Thyroid gland (tissue), 4 donors: ENCODE data around the gene VAMP7. TPM values are rescaled to one million over a fixed set of nuclear protein-coding genes. Genes with fewer than 3 reads are reported as not detected.

ENCODE experiments used
- DNase-seq, 2 donors: peaks; one replicate each; pipeline ENCODE4 v3.0.0-alpha.2; 2019
- H3K27ac ChIP-seq, 3 donors: fragments of 200-600 bp; sonication (generic); 1 replicate in 2 of 3; 2 replicates in 1 of 3; pipeline ENCODE4 v1.5.1; 2016 to 2019; ENCODE audit warnings: mild to moderate bottlenecking in 1 of 3, moderate library complexity in 1 of 3
- H3K27me3 ChIP-seq: fragments of 200-600 bp; sonication (generic); one replicate; pipeline ENCODE4 v1.5.1; 2019
- H3K36me3 ChIP-seq, 2 donors: fragments of 200-600 bp; sonication (generic); one replicate each; pipeline ENCODE4 v1.5.1; 2016 to 2019
- H3K4me1 ChIP-seq, 2 donors: fragments of 200-600 bp; sonication (generic); one replicate each; pipeline ENCODE4 v1.5.1; 2017 to 2019
- H3K4me3 ChIP-seq, 3 donors: fragments of 200-600 bp; sonication (generic); replicated peaks in 1 of 3; 1 replicate in 2 of 3; 2 replicates in 1 of 3; pipeline ENCODE4 v1.5.1; 2016; ENCODE audit warnings: mild to moderate bottlenecking in 1 of 3
- H3K9me3 ChIP-seq: fragments of 200-600 bp; sonication (generic); one replicate; pipeline ENCODE4 v1.5.1; 2017
- POLR2A ChIP-seq, 2 donors: fragments of 450-650 bp; IDR thresholded peaks; one replicate each; pipeline ENCODE4 v1.6.1; 2017; ENCODE audit warnings: antibody characterized with exemption in 2 of 2, mild to moderate bottlenecking in 2 of 2, moderate library complexity in 1 of 2
- WGBS, 2 donors: methylation state at CpG; one replicate each; pipeline ENCODE4 v1.1.5; 2017; 5-methylcytosine and 5-hydroxymethylcytosine counted together
- intact Hi-C: fragments of 100-400 bp; cut with DNase I; formaldehyde crosslinking; loops from one replicate; pipeline ENCODE4 v1.15.1; 2023
- total RNA-seq, 4 donors: library from RNA; depleted of rRNA; stranded (reverse); fragments of >200 nt; gene quantifications; one replicate each; pipeline ENCODE4 v1.2.3, GENCODE V29; 2016
- TF ChIP-seq, protein P1 (sequence below), 6 experiments: fragments of 200-600 bp in 3 of 6; fragments of 450-650 bp in 3 of 6; sonication (generic) in 3 of 6; IDR thresholded peaks; one replicate each; pipeline ENCODE4 v1.5.1; 2016 to 2019; ENCODE audit warnings: antibody characterized with exemption in 6 of 6, mild to moderate bottlenecking in 2 of 6, inconsistent platforms in 1 of 6, moderate library complexity in 1 of 6

Gene VAMP7
- total RNA-seq, 4 donors from 2014 or later, result 39.5 to 46.5 (median 40.8) TPM

DNA sequence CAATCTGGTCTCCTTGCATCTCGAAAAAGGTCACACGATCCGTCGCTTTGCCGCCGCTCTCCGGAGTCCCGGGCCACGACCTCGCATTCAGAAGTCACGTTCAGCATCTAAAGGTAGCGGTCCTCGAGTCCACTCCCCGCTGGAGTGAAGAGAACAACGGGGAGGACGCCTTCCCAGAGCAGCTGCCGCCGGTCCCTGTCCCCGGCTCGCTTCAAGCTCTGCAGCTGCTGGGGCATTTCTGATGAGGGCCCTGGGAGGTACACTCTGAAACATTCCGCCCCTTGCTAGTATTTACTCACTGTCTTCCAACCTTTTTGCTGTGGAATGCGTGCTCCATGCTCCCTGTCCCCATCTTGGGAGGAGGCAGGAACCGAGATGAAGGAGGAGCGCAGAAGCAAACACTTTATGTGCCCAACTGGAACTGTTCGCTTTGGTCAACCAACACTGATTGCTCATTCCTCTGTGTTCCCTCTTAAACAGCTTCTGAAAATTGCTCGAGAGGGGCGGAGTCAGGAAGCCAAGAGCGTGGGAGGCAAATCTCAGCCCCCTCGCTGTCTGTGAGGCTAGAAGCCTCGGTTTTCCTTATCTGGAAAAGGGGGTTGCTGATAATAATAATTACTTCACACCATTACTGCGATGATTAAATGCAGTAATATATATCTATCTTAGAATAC, 6.4 kb upstream of the VAMP7 start:
- H3K9me3 ChIP-seq, result no peaks in the 10 kb centered on the region
- no peak overlapping the region for H3K4me3 ChIP-seq
- no peak overlapping the region for H3K27ac ChIP-seq
- intact Hi-C loops, result no loop called here
- DNase-seq, result no peak
- WGBS, 2 donors, result 36 to 44% methylated on average over 27 to 31 of the region's 31 CpGs
- TF ChIP-seq, protein P1, sequence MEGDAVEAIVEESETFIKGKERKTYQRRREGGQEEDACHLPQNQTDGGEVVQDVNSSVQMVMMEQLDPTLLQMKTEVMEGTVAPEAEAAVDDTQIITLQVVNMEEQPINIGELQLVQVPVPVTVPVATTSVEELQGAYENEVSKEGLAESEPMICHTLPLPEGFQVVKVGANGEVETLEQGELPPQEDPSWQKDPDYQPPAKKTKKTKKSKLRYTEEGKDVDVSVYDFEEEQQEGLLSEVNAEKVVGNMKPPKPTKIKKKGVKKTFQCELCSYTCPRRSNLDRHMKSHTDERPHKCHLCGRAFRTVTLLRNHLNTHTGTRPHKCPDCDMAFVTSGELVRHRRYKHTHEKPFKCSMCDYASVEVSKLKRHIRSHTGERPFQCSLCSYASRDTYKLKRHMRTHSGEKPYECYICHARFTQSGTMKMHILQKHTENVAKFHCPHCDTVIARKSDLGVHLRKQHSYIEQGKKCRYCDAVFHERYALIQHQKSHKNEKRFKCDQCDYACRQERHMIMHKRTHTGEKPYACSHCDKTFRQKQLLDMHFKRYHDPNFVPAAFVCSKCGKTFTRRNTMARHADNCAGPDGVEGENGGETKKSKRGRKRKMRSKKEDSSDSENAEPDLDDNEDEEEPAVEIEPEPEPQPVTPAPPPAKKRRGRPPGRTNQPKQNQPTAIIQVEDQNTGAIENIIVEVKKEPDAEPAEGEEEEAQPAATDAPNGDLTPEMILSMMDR (IDR thresholded peaks at IDR 0.05), result no peak
- no peak for TF ChIP-seq POLR2A (IDR thresholded peaks at IDR 0.05)
- no peaks in the 10 kb centered on the region for H3K36me3 ChIP-seq
- no peaks in the 10 kb centered on the region for H3K27me3 ChIP-seq
- H3K4me1 ChIP-seq, result no peaks in the 10 kb centered on the region

DNA sequence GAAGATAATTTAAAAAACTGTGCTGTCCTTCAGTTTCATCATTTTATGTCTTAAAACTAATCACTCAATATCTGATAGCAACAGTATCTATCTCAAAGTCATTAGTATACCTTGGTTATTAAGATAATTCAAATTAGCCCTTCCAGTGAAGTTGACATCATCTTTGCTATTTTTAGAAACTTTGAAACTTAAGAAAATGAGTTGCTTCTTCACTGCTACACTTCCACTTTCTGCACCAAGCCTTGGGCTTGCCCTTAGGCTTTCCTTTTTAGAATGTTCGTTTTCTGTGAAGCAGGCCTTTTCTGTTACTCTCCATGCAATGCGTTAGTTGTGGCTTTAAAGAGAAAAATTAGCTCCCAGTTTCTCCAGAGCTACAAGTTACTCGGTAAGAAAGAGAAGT, 4.4 kb upstream of the VAMP7 start:
- WGBS, 2 donors, result 53 to 62% methylated on average over 3 of the region's 3 CpGs

GRCh38 chrX:155877288-155877687, 3.9 kb upstream of the VAMP7 start:
- H3K9me3 ChIP-seq, result no peaks in the 10 kb centered on the region
- no peaks in the 10 kb centered on the region for H3K4me1 ChIP-seq
- DNase-seq, result no peak
- WGBS, 2 donors, result 16 to 41% methylated on average over 1 of the region's 1 CpG
- no peak for TF ChIP-seq POLR2A (IDR thresholded peaks at IDR 0.05)
- intact Hi-C loops, result no loop called here
- H3K4me3 ChIP-seq, result no peak overlapping the region
- H3K27me3 ChIP-seq, result no peaks in the 10 kb centered on the region
- H3K27ac ChIP-seq, result no peak overlapping the region
- H3K36me3 ChIP-seq, result no peaks in the 10 kb centered on the region

More for the DNA sequence above, 4.4 kb upstream of the VAMP7 start:
- intact Hi-C loops, result no loop called here
- Histone ChIP-seq H3K27me3 (no peaks in the 10 kb centered on the region), H3K36me3 (no peaks in the 10 kb centered on the region), H3K27ac (no peak overlapping the region), H3K4me3 (no peak overlapping the region), H3K9me3 (no peaks in the 10 kb centered on the region), H3K4me1 (no peaks in the 10 kb centered on the region)
- no peak for DNase-seq
- TF ChIP-seq, protein P1 (IDR thresholded peaks at IDR 0.05), result no peak
- TF ChIP-seq POLR2A (IDR thresholded peaks at IDR 0.05), result no peak

DNA sequence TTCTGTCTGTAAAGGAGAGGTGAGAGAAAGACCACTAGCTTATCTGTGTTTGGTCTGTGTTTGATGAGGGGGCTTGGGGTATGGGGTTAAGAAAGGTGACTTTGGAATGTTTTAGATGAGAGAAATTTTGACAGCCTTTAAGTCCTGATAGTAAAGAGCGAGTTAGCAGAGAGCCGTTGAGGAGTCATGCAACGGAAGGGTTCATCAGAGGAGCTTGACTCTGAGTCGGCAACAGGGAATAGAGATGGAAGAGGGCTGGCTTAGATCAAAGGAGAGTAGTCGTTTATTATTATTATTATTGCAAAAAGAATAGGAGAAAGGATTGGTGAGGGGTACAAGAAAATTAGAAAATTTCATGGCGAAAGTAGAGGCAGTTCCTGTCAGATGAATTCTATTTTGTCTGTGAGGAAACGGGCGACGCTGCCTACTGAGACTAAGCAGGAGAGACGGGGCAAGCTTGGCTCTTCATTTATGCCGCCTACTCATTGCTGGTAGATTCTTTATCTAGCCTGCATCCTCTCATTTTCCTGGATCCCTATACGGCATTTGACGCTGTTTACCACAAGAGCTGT, 473 bp upstream of the VAMP7 start:
- WGBS, 2 donors, result 27 to 36% methylated on average over 13 of the region's 13 CpGs
- no peak for TF ChIP-seq POLR2A (IDR thresholded peaks at IDR 0.05)
- TF ChIP-seq, protein P1 (IDR thresholded peaks at IDR 0.05), result no peak
- no peaks in the 10 kb centered on the region for H3K9me3 ChIP-seq
- H3K27ac ChIP-seq, result no peak overlapping the region
- no peak for DNase-seq
- no peaks in the 10 kb centered on the region for H3K36me3 ChIP-seq
- intact Hi-C loops, result no loop called here
- H3K4me3 ChIP-seq, result peak overlapping the region in 2 of 3 donors; percentile 51 to 73
- no peaks in the 10 kb centered on the region for H3K4me1 ChIP-seq
- no peaks in the 10 kb centered on the region for H3K27me3 ChIP-seq

GRCh38 chrX:155886409-155886808, 5.3 kb downstream of the VAMP7 start:
- intact Hi-C loops, result no loop called here
- H3K4me1 ChIP-seq, result peaks cover 0 to 5% of the 10 kb centered on the region in 2 donors
- DNase-seq, result no peak
- TF ChIP-seq, protein P1 (IDR thresholded peaks at IDR 0.05), result no peak
- no peak for TF ChIP-seq POLR2A (IDR thresholded peaks at IDR 0.05)
- no peaks in the 10 kb centered on the region for H3K27me3 ChIP-seq
- H3K9me3 ChIP-seq, result no peaks in the 10 kb centered on the region
- H3K36me3 ChIP-seq, result no peaks in the 10 kb centered on the region
- WGBS, 2 donors, result 81 to 82% methylated on average over 2 of the region's 2 CpGs
- no peak overlapping the region for H3K27ac ChIP-seq
- no peak overlapping the region for H3K4me3 ChIP-seq
